Effector memory CD4-positive, alpha-beta T cell (primary cell): ENCODE results near the gene SON.
"Not testable (repeated sequence)": the region's sequence is repeated elsewhere in the genome, so short reads cannot be mapped to it uniquely, and the experiment has no call there.

Source experiments
- DNase-seq, 3 donors: peaks; one replicate each; pipeline ENCODE4 v3.0.0-alpha.2; 2020
- H3K27ac ChIP-seq: 2 replicates; pipeline ENCODE4 v1.7.0; 2013; ENCODE audit warnings: mild to moderate bottlenecking, low read length, moderate library complexity; ENCODE audit not compliant: insufficient read depth, poor library complexity, severe bottlenecking
- H3K27me3 ChIP-seq: replicated peaks from 2 replicates; pipeline ENCODE4 v1.7.0; 2013; ENCODE audit warnings: mild to moderate bottlenecking, low read length; ENCODE audit not compliant: insufficient read depth, control insufficient read depth, poor library complexity, severe bottlenecking
- H3K36me3 ChIP-seq: 2 replicates; pipeline ENCODE4 v1.7.0; 2013; ENCODE audit warnings: mild to moderate bottlenecking, low read length, moderate library complexity; ENCODE audit not compliant: control insufficient read depth, insufficient read depth
- H3K4me1 ChIP-seq: 2 replicates; pipeline ENCODE4 v1.7.0; 2013; ENCODE audit warnings: low read length, mild to moderate bottlenecking; ENCODE audit not compliant: control insufficient read depth, insufficient read depth, poor library complexity, severe bottlenecking
- H3K4me3 ChIP-seq: 2 replicates; pipeline ENCODE4 v1.7.0; 2013; ENCODE audit warnings: low read length, low read depth, mild to moderate bottlenecking; ENCODE audit not compliant: insufficient read depth, poor library complexity, severe bottlenecking
- H3K9me3 ChIP-seq: 2 replicates; pipeline ENCODE4 v1.7.0; 2013; ENCODE audit warnings: mild to moderate bottlenecking, low read length, moderate library complexity; ENCODE audit not compliant: control insufficient read depth
- total RNA-seq, 3 donors: gene quantifications; one replicate each; lab custom pipeline; 2026; lab: John Stamatoyannopoulos, UW

Gene SON, protein sequence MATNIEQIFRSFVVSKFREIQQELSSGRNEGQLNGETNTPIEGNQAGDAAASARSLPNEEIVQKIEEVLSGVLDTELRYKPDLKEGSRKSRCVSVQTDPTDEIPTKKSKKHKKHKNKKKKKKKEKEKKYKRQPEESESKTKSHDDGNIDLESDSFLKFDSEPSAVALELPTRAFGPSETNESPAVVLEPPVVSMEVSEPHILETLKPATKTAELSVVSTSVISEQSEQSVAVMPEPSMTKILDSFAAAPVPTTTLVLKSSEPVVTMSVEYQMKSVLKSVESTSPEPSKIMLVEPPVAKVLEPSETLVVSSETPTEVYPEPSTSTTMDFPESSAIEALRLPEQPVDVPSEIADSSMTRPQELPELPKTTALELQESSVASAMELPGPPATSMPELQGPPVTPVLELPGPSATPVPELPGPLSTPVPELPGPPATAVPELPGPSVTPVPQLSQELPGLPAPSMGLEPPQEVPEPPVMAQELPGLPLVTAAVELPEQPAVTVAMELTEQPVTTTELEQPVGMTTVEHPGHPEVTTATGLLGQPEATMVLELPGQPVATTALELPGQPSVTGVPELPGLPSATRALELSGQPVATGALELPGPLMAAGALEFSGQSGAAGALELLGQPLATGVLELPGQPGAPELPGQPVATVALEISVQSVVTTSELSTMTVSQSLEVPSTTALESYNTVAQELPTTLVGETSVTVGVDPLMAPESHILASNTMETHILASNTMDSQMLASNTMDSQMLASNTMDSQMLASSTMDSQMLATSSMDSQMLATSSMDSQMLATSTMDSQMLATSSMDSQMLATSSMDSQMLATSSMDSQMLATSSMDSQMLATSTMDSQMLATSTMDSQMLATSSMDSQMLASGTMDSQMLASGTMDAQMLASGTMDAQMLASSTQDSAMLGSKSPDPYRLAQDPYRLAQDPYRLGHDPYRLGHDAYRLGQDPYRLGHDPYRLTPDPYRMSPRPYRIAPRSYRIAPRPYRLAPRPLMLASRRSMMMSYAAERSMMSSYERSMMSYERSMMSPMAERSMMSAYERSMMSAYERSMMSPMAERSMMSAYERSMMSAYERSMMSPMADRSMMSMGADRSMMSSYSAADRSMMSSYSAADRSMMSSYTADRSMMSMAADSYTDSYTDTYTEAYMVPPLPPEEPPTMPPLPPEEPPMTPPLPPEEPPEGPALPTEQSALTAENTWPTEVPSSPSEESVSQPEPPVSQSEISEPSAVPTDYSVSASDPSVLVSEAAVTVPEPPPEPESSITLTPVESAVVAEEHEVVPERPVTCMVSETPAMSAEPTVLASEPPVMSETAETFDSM (N-terminal part only)
- 350 to 486 (median 462) reads per million in 3 donors for total RNA-seq

DNA sequence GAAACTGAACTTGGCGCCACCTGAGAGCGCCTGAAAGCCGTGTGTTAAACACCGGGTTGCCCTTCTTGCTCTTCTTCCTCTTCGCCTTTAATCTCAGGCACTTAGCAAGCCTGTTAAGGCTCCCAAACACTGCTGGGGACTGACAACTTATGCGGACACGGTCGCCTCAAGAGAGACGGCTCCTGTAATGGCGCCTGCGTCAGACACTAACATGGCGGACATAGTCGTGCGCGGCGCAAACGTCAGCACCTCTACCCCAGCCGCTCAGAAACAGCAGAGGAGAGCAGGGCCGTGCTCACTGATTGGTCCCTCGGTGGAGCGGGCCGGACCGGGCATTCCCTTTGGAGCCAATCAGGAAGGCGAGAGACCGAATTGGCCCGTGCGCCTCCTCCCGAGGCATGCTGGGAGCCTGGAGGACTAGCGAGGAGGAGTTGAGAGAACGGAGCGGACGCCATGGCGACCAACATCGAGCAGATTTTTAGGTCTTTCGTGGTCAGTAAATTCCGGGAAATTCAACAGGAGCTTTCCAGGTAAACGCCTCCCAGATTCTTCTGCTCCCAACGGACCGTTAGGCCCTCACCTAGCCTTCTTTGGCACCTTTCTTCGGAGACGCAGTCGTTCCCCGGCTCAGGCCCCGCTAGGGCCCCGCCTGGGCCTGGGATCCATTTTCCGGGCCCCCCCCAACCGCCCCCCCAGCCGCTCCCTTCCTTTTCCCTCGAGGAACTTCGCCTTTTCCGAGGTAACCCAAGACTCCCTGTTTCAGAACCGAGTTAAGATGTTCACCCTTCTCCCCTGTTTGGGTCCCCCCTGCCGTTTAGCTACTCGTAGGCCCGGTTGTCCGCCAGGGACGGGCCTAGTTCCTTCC lies at the start of gene SON:
TSS of gene SON (plus strand) at position 399 of the 865 bp plus-strand sequence. CDS start at position 454, 55 bp downstream.
- peak; percentile 94 to 98 (median 98) for DNase-seq
- peaks cover 14% of the 10 kb centered on the region for H3K4me1 ChIP-seq
- H3K4me3 ChIP-seq = peak within 1 kb of the TSS; percentile 82
- H3K36me3 ChIP-seq = peaks cover 12% of the 10 kb centered on the region
- H3K27me3 ChIP-seq = no peaks in the 10 kb centered on the region
- peak within 1 kb of the TSS; percentile 99 for H3K27ac ChIP-seq
- no peaks in the 10 kb centered on the region for H3K9me3 ChIP-seq

- Histone ChIP-seq H3K9me3 (no peaks in the 10 kb centered on the region), H3K27ac (no peak overlapping the region), H3K36me3 (no peaks in the 10 kb centered on the region), H3K27me3 (no peaks in the 10 kb centered on the region), H3K4me3 (no peak overlapping the region), H3K4me1 (peaks cover 5% of the 10 kb centered on the region)
- no peak for DNase-seq
Measured at GRCh38 chr21:33493756-33494155, 49.1 kb upstream of the SON start.

DNA sequence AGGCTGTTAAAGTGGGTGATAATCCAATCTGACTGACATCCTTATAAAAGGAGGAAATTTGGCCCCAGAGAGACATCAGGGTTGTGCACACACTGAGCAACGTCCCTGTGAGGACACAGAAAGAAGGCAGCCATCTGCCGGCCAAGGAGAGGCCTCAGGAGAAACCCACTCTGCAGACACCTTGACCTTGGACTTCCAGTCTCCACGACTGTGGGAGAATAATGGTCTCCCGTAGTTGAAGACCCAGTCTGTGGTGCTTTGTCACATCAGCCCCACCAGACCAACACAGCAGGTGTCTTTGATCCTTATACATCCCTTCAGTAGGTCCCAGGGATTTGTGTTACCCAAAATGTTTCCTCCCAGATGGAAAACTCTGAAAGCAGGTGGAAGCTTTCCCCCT lies 47.1 kb upstream of the SON start:
- Histone ChIP-seq H3K9me3 (no peaks in the 10 kb centered on the region), H3K27me3 (no peaks in the 10 kb centered on the region), H3K27ac (no peak overlapping the region), H3K4me3 (no peak overlapping the region), H3K36me3 (no peaks in the 10 kb centered on the region), H3K4me1 (peaks cover 4% of the 10 kb centered on the region)
- no peak for DNase-seq

- Histone ChIP-seq H3K9me3 (no peaks in the 10 kb centered on the region), H3K36me3 (no peaks in the 10 kb centered on the region), H3K4me1 (no peaks in the 10 kb centered on the region), H3K27me3 (no peaks in the 10 kb centered on the region), H3K27ac (no peak overlapping the region), H3K4me3 (no peak overlapping the region)
- no peak for DNase-seq
Measured at GRCh38 chr21:33496345-33496744, 46.5 kb upstream of the SON start.

DNA sequence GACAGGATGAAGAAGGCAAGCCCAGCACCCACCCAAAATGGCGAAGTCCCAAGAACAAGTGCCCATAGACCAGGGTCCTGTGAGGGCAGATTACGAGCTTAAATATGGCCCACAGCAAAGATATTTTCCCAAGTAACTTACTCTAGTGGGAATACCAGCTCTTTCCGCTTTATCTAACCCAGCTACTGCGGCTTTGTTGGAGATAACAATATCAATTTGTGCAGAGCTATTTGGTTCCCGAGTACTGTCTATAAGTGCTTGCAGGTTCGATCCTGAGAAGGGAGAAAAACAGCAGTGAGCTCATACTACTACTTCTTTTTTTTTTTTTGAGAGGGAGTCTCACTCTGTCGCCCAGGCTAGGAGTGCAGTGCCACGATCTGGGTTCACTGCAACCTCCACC lies 37.0 kb upstream of the SON start:
- Histone ChIP-seq H3K27me3 (no peaks in the 10 kb centered on the region), H3K27ac (no peak overlapping the region), H3K9me3 (no peaks in the 10 kb centered on the region), H3K4me3 (no peak overlapping the region), H3K4me1 (no peaks in the 10 kb centered on the region), H3K36me3 (peaks cover 38% of the 10 kb centered on the region)
- no peak for DNase-seq

- DNase-seq, H3K4me3 ChIP-seq, H3K27me3 ChIP-seq, H3K4me1 ChIP-seq, H3K27ac ChIP-seq, H3K9me3 ChIP-seq: not testable (repeated sequence)
- peaks cover 47% of the 10 kb centered on the region for H3K36me3 ChIP-seq
Measured at GRCh38 chr21:33507003-33507402, 35.8 kb upstream of the SON start.

DNA sequence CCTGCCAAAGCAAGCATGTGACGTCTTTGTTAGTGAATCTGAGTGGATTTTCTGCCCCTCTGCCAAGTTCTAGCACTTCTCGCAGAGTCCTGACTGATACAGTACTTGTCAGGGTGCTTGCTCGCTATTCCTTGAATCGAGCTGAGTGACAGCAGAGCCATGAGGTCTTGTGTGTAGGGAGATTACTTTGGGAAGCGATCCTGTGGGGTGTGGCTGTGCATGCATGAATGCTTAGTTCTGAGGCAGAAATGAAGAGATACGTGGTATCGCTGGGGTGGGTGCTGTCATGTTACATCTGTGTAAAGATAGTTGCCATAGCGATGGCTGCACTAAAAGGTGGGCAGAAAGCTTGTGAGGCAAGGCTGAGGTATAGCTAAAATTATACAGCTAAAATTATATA lies 32.0 kb upstream of the SON start:
- no peaks in the 10 kb centered on the region for H3K4me1 ChIP-seq
- no peaks in the 10 kb centered on the region for H3K9me3 ChIP-seq
- H3K4me3 ChIP-seq = no peak overlapping the region
- H3K36me3 ChIP-seq = peaks cover 37% of the 10 kb centered on the region
- H3K27ac ChIP-seq = no peak overlapping the region
- no peaks in the 10 kb centered on the region for H3K27me3 ChIP-seq
- no peak for DNase-seq

DNA sequence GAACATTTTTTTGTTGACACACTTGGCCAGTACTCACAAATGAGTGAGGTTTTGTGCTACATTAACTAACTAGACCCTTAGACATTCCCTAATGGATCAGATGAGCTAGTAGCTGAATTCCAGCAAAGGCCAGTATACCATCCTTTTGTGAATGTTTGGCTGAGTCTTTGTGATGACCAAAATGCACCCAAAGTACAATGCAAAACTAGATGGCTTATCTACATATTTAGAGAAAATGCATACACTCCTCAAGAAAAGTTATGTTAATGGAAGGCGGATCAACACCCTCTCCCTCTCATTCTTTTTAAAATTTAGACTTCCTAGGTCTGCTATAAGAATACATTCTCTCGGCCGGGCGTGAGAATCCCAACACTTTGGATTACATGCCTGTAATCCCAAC lies 31.2 kb upstream of the SON start:
- H3K36me3 ChIP-seq = peaks cover 42% of the 10 kb centered on the region
- H3K27ac ChIP-seq = no peak overlapping the region
- H3K4me3 ChIP-seq = no peak overlapping the region
- no peaks in the 10 kb centered on the region for H3K4me1 ChIP-seq
- H3K27me3 ChIP-seq = no peaks in the 10 kb centered on the region
- no peaks in the 10 kb centered on the region for H3K9me3 ChIP-seq
- no peak for DNase-seq

DNA sequence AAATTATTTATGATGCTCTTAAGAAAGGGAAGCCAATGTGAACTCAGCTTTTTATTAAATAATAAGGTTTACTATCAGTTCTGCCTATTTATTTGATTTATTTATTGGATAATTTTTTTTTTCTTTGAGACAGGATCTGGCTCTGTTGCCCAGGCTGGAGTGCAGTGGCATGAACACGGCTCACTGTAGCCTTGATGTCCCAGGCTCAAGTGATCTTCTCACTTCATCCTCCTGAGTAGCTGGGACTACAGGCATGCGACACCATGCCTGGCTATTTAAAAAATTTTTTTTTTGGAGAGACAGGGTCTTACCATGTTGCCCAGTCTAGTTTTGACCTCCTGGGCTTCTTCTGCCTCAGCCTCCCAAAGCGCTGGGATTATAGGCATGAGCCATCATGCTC lies 30.4 kb upstream of the SON start:
- Histone ChIP-seq H3K4me1 (no peaks in the 10 kb centered on the region), H3K36me3 (peaks cover 50% of the 10 kb centered on the region), H3K4me3 (no peak overlapping the region), H3K9me3 (no peaks in the 10 kb centered on the region), H3K27ac (no peak overlapping the region), H3K27me3 (no peaks in the 10 kb centered on the region)
- no peak for DNase-seq
